ENCODE data around the gene EYS.
"Not testable (repeated sequence)": the region's sequence is repeated elsewhere in the genome, so short reads cannot be mapped to it uniquely, and the experiment has no call there.

Gene EYS

GRCh38 chr6:65098349-65098748 lies 608.7 kb downstream of the EYS start:
- H3K4me3 Mint-ChIP-seq = no peak overlapping the region
- no peaks in the 10 kb centered on the region for H3K36me3 Mint-ChIP-seq
- no peaks in the 10 kb centered on the region for H3K4me1 Mint-ChIP-seq
- H3K27me3 Mint-ChIP-seq = no peaks in the 10 kb centered on the region
- peaks cover 5% of the 10 kb centered on the region for H3K9me3 Mint-ChIP-seq
- no peak for DNase-seq
- CTCF ChIA-PET = no interaction called here
- H3K27ac Mint-ChIP-seq = no peak overlapping the region

GRCh38 chr6:65091561-65091960 lies 615.5 kb downstream of the EYS start:
- DNase-seq = no peak
- Mint-ChIP-seq H3K27me3 (no peaks in the 10 kb centered on the region), H3K27ac (no peak overlapping the region), H3K4me3 (no peak overlapping the region), H3K9me3 (peaks cover 15% of the 10 kb centered on the region), H3K36me3 (no peaks in the 10 kb centered on the region), H3K4me1 (no peaks in the 10 kb centered on the region)
- CTCF ChIA-PET = no interaction called here

- DNase-seq = no peak
- H3K36me3 Mint-ChIP-seq = no peaks in the 10 kb centered on the region
- no peaks in the 10 kb centered on the region for H3K4me1 Mint-ChIP-seq
- peaks cover 10% of the 10 kb centered on the region for H3K9me3 Mint-ChIP-seq
- H3K4me3 Mint-ChIP-seq = no peak overlapping the region
- CTCF ChIA-PET = no interaction called here
- H3K27me3 Mint-ChIP-seq = no peaks in the 10 kb centered on the region
- H3K27ac Mint-ChIP-seq = no peak overlapping the region
Measured at GRCh38 chr6:65088575-65088974, 618.5 kb downstream of the EYS start.

GRCh38 chr6:65081756-65082155 lies 625.3 kb downstream of the EYS start:
- H3K4me3 Mint-ChIP-seq = no peak overlapping the region
- H3K4me1 Mint-ChIP-seq = no peaks in the 10 kb centered on the region
- H3K27ac Mint-ChIP-seq = no peak overlapping the region
- H3K27me3 Mint-ChIP-seq = no peaks in the 10 kb centered on the region
- DNase-seq = no peak
- H3K9me3 Mint-ChIP-seq = peaks cover 1% of the 10 kb centered on the region
- CTCF ChIA-PET = no interaction called here
- H3K36me3 Mint-ChIP-seq = no peaks in the 10 kb centered on the region

GRCh38 chr6:65075705-65076230 lies 631.3 kb downstream of the EYS start:
- CTCF ChIA-PET = no interaction called here
- no peak for DNase-seq
- Mint-ChIP-seq H3K9me3 (peaks cover 3% of the 10 kb centered on the region), H3K36me3 (no peaks in the 10 kb centered on the region), H3K4me1 (no peaks in the 10 kb centered on the region), H3K4me3 (no peak overlapping the region), H3K27ac (no peak overlapping the region), H3K27me3 (no peaks in the 10 kb centered on the region)

GRCh38 chr6:65072500-65072899 lies 634.5 kb downstream of the EYS start:
- H3K4me1 Mint-ChIP-seq = no peaks in the 10 kb centered on the region
- CTCF ChIA-PET = no interaction called here
- no peaks in the 10 kb centered on the region for H3K27me3 Mint-ChIP-seq
- no peaks in the 10 kb centered on the region for H3K36me3 Mint-ChIP-seq
- no peak overlapping the region for H3K4me3 Mint-ChIP-seq
- H3K27ac Mint-ChIP-seq = no peak overlapping the region
- peaks cover 5% of the 10 kb centered on the region for H3K9me3 Mint-ChIP-seq
- no peak for DNase-seq

- CTCF ChIA-PET = no interaction called here
- no peak overlapping the region for H3K4me3 Mint-ChIP-seq
- H3K27me3 Mint-ChIP-seq = no peaks in the 10 kb centered on the region
Measured at GRCh38 chr6:65071480-65071879, 635.5 kb downstream of the EYS start.

GRCh38 chr6:65064844-65065243 lies 642.2 kb downstream of the EYS start:
- no peaks in the 10 kb centered on the region for H3K4me1 Mint-ChIP-seq
- no peak overlapping the region for H3K4me3 Mint-ChIP-seq
- H3K27ac Mint-ChIP-seq = no peak overlapping the region
- H3K27me3 Mint-ChIP-seq = no peaks in the 10 kb centered on the region
- no peaks in the 10 kb centered on the region for H3K36me3 Mint-ChIP-seq
- CTCF ChIA-PET = no interaction called here
- DNase-seq = no peak
- H3K9me3 Mint-ChIP-seq = peaks cover 4% of the 10 kb centered on the region

More at GRCh38 chr6:65071480-65071879, 635.5 kb downstream of the EYS start:
- Mint-ChIP-seq H3K9me3 (peaks cover 5% of the 10 kb centered on the region), H3K4me1 (no peaks in the 10 kb centered on the region), H3K27ac (no peak overlapping the region), H3K36me3 (no peaks in the 10 kb centered on the region)
- no peak for DNase-seq

GRCh38 chr6:65059568-65059967 lies 647.5 kb downstream of the EYS start:
- CTCF ChIA-PET = no interaction called here
- no peaks in the 10 kb centered on the region for H3K36me3 Mint-ChIP-seq
- no peak for DNase-seq
- peaks cover 3% of the 10 kb centered on the region for H3K9me3 Mint-ChIP-seq
- H3K4me3 Mint-ChIP-seq = no peak overlapping the region
- H3K4me1 Mint-ChIP-seq = no peaks in the 10 kb centered on the region
- no peak overlapping the region for H3K27ac Mint-ChIP-seq
- no peaks in the 10 kb centered on the region for H3K27me3 Mint-ChIP-seq

GRCh38 chr6:65055545-65055944 lies 651.5 kb downstream of the EYS start:
- DNase-seq = no peak
- Mint-ChIP-seq H3K27ac (no peak overlapping the region), H3K4me1 (no peaks in the 10 kb centered on the region), H3K9me3 (peaks cover 3% of the 10 kb centered on the region), H3K4me3 (no peak overlapping the region), H3K27me3 (no peaks in the 10 kb centered on the region), H3K36me3 (no peaks in the 10 kb centered on the region)
- CTCF ChIA-PET = no interaction called here

GRCh38 chr6:65052626-65053025 lies 654.4 kb downstream of the EYS start:
- no peak overlapping the region for H3K4me3 Mint-ChIP-seq
- CTCF ChIA-PET = no interaction called here
- peaks cover 3% of the 10 kb centered on the region for H3K9me3 Mint-ChIP-seq
- no peak overlapping the region for H3K27ac Mint-ChIP-seq
- H3K36me3 Mint-ChIP-seq = no peaks in the 10 kb centered on the region
- DNase-seq = no peak
- H3K4me1 Mint-ChIP-seq = no peaks in the 10 kb centered on the region
- no peaks in the 10 kb centered on the region for H3K27me3 Mint-ChIP-seq

- Mint-ChIP-seq H3K4me1 (no peaks in the 10 kb centered on the region), H3K36me3 (no peaks in the 10 kb centered on the region)
- CTCF ChIA-PET = no interaction called here
Measured at GRCh38 chr6:65045801-65046200, 661.2 kb downstream of the EYS start.

GRCh38 chr6:65014006-65014405 lies 693.0 kb downstream of the EYS start:
- no peaks in the 10 kb centered on the region for H3K36me3 Mint-ChIP-seq
- CTCF ChIA-PET = no interaction called here

More at GRCh38 chr6:65045801-65046200, 661.2 kb downstream of the EYS start:
- no peaks in the 10 kb centered on the region for H3K27me3 Mint-ChIP-seq
- no peak for DNase-seq
- no peak overlapping the region for H3K27ac Mint-ChIP-seq
- peaks cover 4% of the 10 kb centered on the region for H3K9me3 Mint-ChIP-seq
- no peak overlapping the region for H3K4me3 Mint-ChIP-seq

GRCh38 chr6:65006788-65007187 lies 700.2 kb downstream of the EYS start:
- H3K27ac Mint-ChIP-seq = no peak overlapping the region
- H3K4me1 Mint-ChIP-seq = no peaks in the 10 kb centered on the region
- no peaks in the 10 kb centered on the region for H3K36me3 Mint-ChIP-seq
- no peak overlapping the region for H3K4me3 Mint-ChIP-seq
- H3K27me3 Mint-ChIP-seq = no peaks in the 10 kb centered on the region
- CTCF ChIA-PET = no interaction called here
- DNase-seq = no peak
- peaks cover 18% of the 10 kb centered on the region for H3K9me3 Mint-ChIP-seq

More at GRCh38 chr6:65014006-65014405, 693.0 kb downstream of the EYS start:
- no peak overlapping the region for H3K4me3 Mint-ChIP-seq
- no peak overlapping the region for H3K27ac Mint-ChIP-seq
- H3K4me1 Mint-ChIP-seq = no peaks in the 10 kb centered on the region
- H3K27me3 Mint-ChIP-seq = no peaks in the 10 kb centered on the region
- peaks cover 4% of the 10 kb centered on the region for H3K9me3 Mint-ChIP-seq
- DNase-seq = no peak

- DNase-seq = no peak
- Mint-ChIP-seq H3K27me3 (no peaks in the 10 kb centered on the region), H3K27ac (no peak overlapping the region), H3K36me3 (no peaks in the 10 kb centered on the region), H3K9me3 (peaks cover 14% of the 10 kb centered on the region), H3K4me3 (no peak overlapping the region), H3K4me1 (no peaks in the 10 kb centered on the region)
- CTCF ChIA-PET = no interaction called here
Measured at GRCh38 chr6:65004283-65004682, 702.7 kb downstream of the EYS start.

GRCh38 chr6:65002882-65003281 lies 704.1 kb downstream of the EYS start:
- DNase-seq, H3K4me1 Mint-ChIP-seq, CTCF ChIA-PET, H3K27ac Mint-ChIP-seq, H3K4me3 Mint-ChIP-seq, H3K27me3 Mint-ChIP-seq, H3K36me3 Mint-ChIP-seq: not testable (repeated sequence)
- H3K9me3 Mint-ChIP-seq = peaks cover 10% of the 10 kb centered on the region

Data from activated naive CD4-positive, alpha-beta T cell treated with anti-CD3 and anti-CD28 coated beads, Interleukin-2, amount 10 ng/mL, durations not matched to agents 7 days and 5 days (primary cell).